HG03354 (cell line): ENCODE results near the gene NDUFAF5.
A peak's percentile ranks its signal among the peaks of the same experiment; 100 is the strongest.

ENCODE experiments used
- ATAC-seq: cut with Tn5 transposase; IDR thresholded peaks from one replicate; pipeline ENCODE4 v1.9.1; 2021; ENCODE audit warnings: mild to moderate bottlenecking; ENCODE audit not compliant: unreplicated experiment, poor library complexity, severe bottlenecking

The NDUFAF5 gene

GRCh38 chr20:13817342-13817741 is 32.5 kb downstream of the NDUFAF5 start:
- no peak for ATAC-seq

- ATAC-seq: peak; percentile 86
These were observed 35.2 kb downstream of the NDUFAF5 start for GRCh38 chr20:13819885-13820645.

GRCh38 chr20:13821876-13822275 is 37.0 kb downstream of the NDUFAF5 start:
- ATAC-seq: no peak

- no peak for ATAC-seq
These were observed 37.6 kb downstream of the NDUFAF5 start for GRCh38 chr20:13822459-13822858.

- ATAC-seq: no peak
These were observed 39.6 kb downstream of the NDUFAF5 start for GRCh38 chr20:13824459-13824858.

- ATAC-seq: no peak
These were observed 40.6 kb downstream of the NDUFAF5 start for GRCh38 chr20:13825465-13825864.

- no peak for ATAC-seq
These were observed 46.6 kb downstream of the NDUFAF5 start for GRCh38 chr20:13831476-13831875.

GRCh38 chr20:13838664-13839063 is 53.8 kb downstream of the NDUFAF5 start:
- no peak for ATAC-seq

GRCh38 chr20:13839421-13840092 is 54.7 kb downstream of the NDUFAF5 start:
- ATAC-seq: no peak

- no peak for ATAC-seq
These were observed 55.3 kb downstream of the NDUFAF5 start for GRCh38 chr20:13840093-13840465.

- no peak for ATAC-seq
These were observed 56.4 kb downstream of the NDUFAF5 start for GRCh38 chr20:13841206-13841605.

- ATAC-seq: no peak
These were observed 59.5 kb downstream of the NDUFAF5 start for GRCh38 chr20:13844296-13844695.

- no peak for ATAC-seq
These were observed 66.5 kb downstream of the NDUFAF5 start for GRCh38 chr20:13851279-13851678.

- no peak for ATAC-seq
These were observed 67.5 kb downstream of the NDUFAF5 start for GRCh38 chr20:13852306-13852705.

- no peak for ATAC-seq
These were observed 70.8 kb downstream of the NDUFAF5 start for GRCh38 chr20:13855613-13856012.

- no peak for ATAC-seq
These were observed 71.5 kb downstream of the NDUFAF5 start for GRCh38 chr20:13856354-13856753.

GRCh38 chr20:13857304-13857703 is 72.5 kb downstream of the NDUFAF5 start:
- ATAC-seq: no peak

- ATAC-seq: no peak
These were observed 73.1 kb downstream of the NDUFAF5 start for GRCh38 chr20:13857961-13858360.

GRCh38 chr20:13858439-13858838 is 73.6 kb downstream of the NDUFAF5 start:
- ATAC-seq: no peak

- no peak for ATAC-seq
These were observed 74.0 kb downstream of the NDUFAF5 start for GRCh38 chr20:13858871-13859270.

GRCh38 chr20:13862245-13862644 is 77.4 kb downstream of the NDUFAF5 start:
- ATAC-seq: no peak
